ENCODE measurements around the gene NEURL1.
A peak's percentile ranks its signal among the peaks of the same experiment; 100 is the strongest.

Gene NEURL1

GRCh38 chr10:103529539-103529938, 36.0 kb downstream of the NEURL1 start:
- Mint-ChIP-seq H3K9me3 (peaks cover 15% of the 10 kb centered on the region), H3K27me3 (peaks cover 12% of the 10 kb centered on the region), H3K36me3 (peaks cover 5% of the 10 kb centered on the region), H3K4me3 (no peak overlapping the region), H3K27ac (no peak overlapping the region), H3K4me1 (peaks cover 3% of the 10 kb centered on the region)
- no peak for ATAC-seq (ENCODE audit: low read depth)
- no peak for DNase-seq (ENCODE audit: low spot score in 2 of 2)

- peaks cover 16% of the 10 kb centered on the region for H3K27me3 Mint-ChIP-seq
- no peak overlapping the region for H3K4me3 Mint-ChIP-seq
- no peak overlapping the region for H3K27ac Mint-ChIP-seq
- no peak for DNase-seq (ENCODE audit: low spot score in 2 of 2)
- H3K36me3 Mint-ChIP-seq = peaks cover 3% of the 10 kb centered on the region
- peaks cover 8% of the 10 kb centered on the region for H3K9me3 Mint-ChIP-seq
- ATAC-seq (ENCODE audit: low read depth) = no peak
- no peaks in the 10 kb centered on the region for H3K4me1 Mint-ChIP-seq
These were observed 40.3 kb downstream of the NEURL1 start for GRCh38 chr10:103533827-103534226.

- Mint-ChIP-seq H3K27ac (no peak overlapping the region), H3K9me3 (peaks cover 6% of the 10 kb centered on the region), H3K4me1 (no peaks in the 10 kb centered on the region), H3K27me3 (peaks cover 22% of the 10 kb centered on the region), H3K36me3 (peaks cover 3% of the 10 kb centered on the region), H3K4me3 (no peak overlapping the region)
- ATAC-seq (ENCODE audit: low read depth) (no peak), DNase-seq (ENCODE audit: low spot score in 2 of 2) (no peak)
These were observed 41.4 kb downstream of the NEURL1 start for GRCh38 chr10:103534621-103535498.

GRCh38 chr10:103535595-103535994, 42.1 kb downstream of the NEURL1 start:
- ATAC-seq (ENCODE audit: low read depth) = no peak
- Mint-ChIP-seq H3K27ac (no peak overlapping the region), H3K4me3 (no peak overlapping the region), H3K27me3 (peaks cover 24% of the 10 kb centered on the region), H3K9me3 (peaks cover 5% of the 10 kb centered on the region), H3K36me3 (peaks cover 3% of the 10 kb centered on the region), H3K4me1 (no peaks in the 10 kb centered on the region)
- no peak for DNase-seq (ENCODE audit: low spot score in 2 of 2)

- Mint-ChIP-seq H3K36me3 (no peaks in the 10 kb centered on the region), H3K27me3 (peaks cover 23% of the 10 kb centered on the region), H3K9me3 (no peaks in the 10 kb centered on the region), H3K27ac (no peak overlapping the region), H3K4me3 (no peak overlapping the region), H3K4me1 (peaks cover 10% of the 10 kb centered on the region)
- DNase-seq (ENCODE audit: low spot score in 2 of 2) (no peak), ATAC-seq (ENCODE audit: low read depth) (no peak)
These were observed 46.2 kb downstream of the NEURL1 start for GRCh38 chr10:103539751-103540150.

- no peak overlapping the region for H3K27ac Mint-ChIP-seq
- ATAC-seq (ENCODE audit: low read depth) (no peak), DNase-seq (ENCODE audit: low spot score in 2 of 2) (no peak)
- H3K9me3 Mint-ChIP-seq = no peaks in the 10 kb centered on the region
- H3K4me3 Mint-ChIP-seq = no peak overlapping the region
- no peaks in the 10 kb centered on the region for H3K36me3 Mint-ChIP-seq
- H3K4me1 Mint-ChIP-seq = peaks cover 10% of the 10 kb centered on the region
- peaks cover 22% of the 10 kb centered on the region for H3K27me3 Mint-ChIP-seq
These were observed 47.2 kb downstream of the NEURL1 start for GRCh38 chr10:103540722-103541121.

- Mint-ChIP-seq H3K4me3 (no peak overlapping the region), H3K27me3 (peaks cover 22% of the 10 kb centered on the region), H3K9me3 (no peaks in the 10 kb centered on the region), H3K27ac (no peak overlapping the region), H3K36me3 (no peaks in the 10 kb centered on the region), H3K4me1 (peaks cover 10% of the 10 kb centered on the region)
- ATAC-seq (ENCODE audit: low read depth) (no peak), DNase-seq (ENCODE audit: low spot score in 2 of 2) (no peak)
These were observed 48.1 kb downstream of the NEURL1 start for GRCh38 chr10:103541616-103542015.

- Mint-ChIP-seq H3K9me3 (no peaks in the 10 kb centered on the region), H3K27ac (no peak overlapping the region), H3K36me3 (no peaks in the 10 kb centered on the region), H3K4me1 (peaks cover 19% of the 10 kb centered on the region), H3K27me3 (peaks cover 17% of the 10 kb centered on the region), H3K4me3 (peak overlapping the region; percentile 78)
- no peak for DNase-seq (ENCODE audit: low spot score in 2 of 2)
- ATAC-seq (ENCODE audit: low read depth) = peak; percentile 53
These were observed 49.5 kb downstream of the NEURL1 start for GRCh38 chr10:103542764-103543616.

- no peak for ATAC-seq (ENCODE audit: low read depth)
- Mint-ChIP-seq H3K4me3 (peak overlapping the region; percentile 35), H3K36me3 (no peaks in the 10 kb centered on the region), H3K9me3 (no peaks in the 10 kb centered on the region), H3K27me3 (peaks cover 15% of the 10 kb centered on the region), H3K4me1 (peaks cover 19% of the 10 kb centered on the region), H3K27ac (no peak overlapping the region)
- DNase-seq (ENCODE audit: low spot score in 2 of 2) = no peak
These were observed 50.4 kb downstream of the NEURL1 start for GRCh38 chr10:103543617-103544525.

- ATAC-seq (ENCODE audit: low read depth) (no peak), DNase-seq (ENCODE audit: low spot score in 2 of 2) (no peak)
- no peak overlapping the region for H3K27ac Mint-ChIP-seq
- H3K9me3 Mint-ChIP-seq = no peaks in the 10 kb centered on the region
- H3K27me3 Mint-ChIP-seq = peaks cover 9% of the 10 kb centered on the region
- H3K4me3 Mint-ChIP-seq = no peak overlapping the region
- H3K36me3 Mint-ChIP-seq = no peaks in the 10 kb centered on the region
- H3K4me1 Mint-ChIP-seq = peaks cover 23% of the 10 kb centered on the region
These were observed 51.3 kb downstream of the NEURL1 start for GRCh38 chr10:103544657-103545310.

GRCh38 chr10:103545366-103545765, 51.9 kb downstream of the NEURL1 start:
- no peak for ATAC-seq (ENCODE audit: low read depth)
- Mint-ChIP-seq H3K36me3 (no peaks in the 10 kb centered on the region), H3K4me1 (peaks cover 23% of the 10 kb centered on the region), H3K27ac (no peak overlapping the region), H3K4me3 (no peak overlapping the region), H3K27me3 (peaks cover 9% of the 10 kb centered on the region), H3K9me3 (no peaks in the 10 kb centered on the region)
- DNase-seq (ENCODE audit: low spot score in 2 of 2) = no peak

GRCh38 chr10:103545771-103546281, 52.3 kb downstream of the NEURL1 start:
- peaks cover 23% of the 10 kb centered on the region for H3K4me1 Mint-ChIP-seq
- H3K9me3 Mint-ChIP-seq = no peaks in the 10 kb centered on the region
- H3K4me3 Mint-ChIP-seq = no peak overlapping the region
- H3K27me3 Mint-ChIP-seq = peaks cover 6% of the 10 kb centered on the region
- no peak overlapping the region for H3K27ac Mint-ChIP-seq
- H3K36me3 Mint-ChIP-seq = no peaks in the 10 kb centered on the region
- ATAC-seq (ENCODE audit: low read depth) = no peak
- no peak for DNase-seq (ENCODE audit: low spot score in 2 of 2)

GRCh38 chr10:103546401-103546800, 52.9 kb downstream of the NEURL1 start:
- Mint-ChIP-seq H3K36me3 (no peaks in the 10 kb centered on the region), H3K27ac (no peak overlapping the region), H3K4me1 (peaks cover 23% of the 10 kb centered on the region), H3K27me3 (peaks cover 3% of the 10 kb centered on the region), H3K9me3 (no peaks in the 10 kb centered on the region), H3K4me3 (no peak overlapping the region)
- ATAC-seq (ENCODE audit: low read depth) = no peak
- DNase-seq (ENCODE audit: low spot score in 2 of 2) = no peak

All from memory B cell (primary cell).